ENCODE results near the gene PLCD1.
A peak's percentile ranks its signal among the peaks of the same experiment; 100 is the strongest.
"Not testable (repeated sequence)": the region's sequence is repeated elsewhere in the genome, so short reads cannot be mapped to it uniquely, and the experiment has no call there.

Gene PLCD1

GRCh38 chr3:38000242-38000916, 29.1 kb downstream of the PLCD1 start:
- no peak for DNase-seq (ENCODE audit: low read depth)

GRCh38 chr3:37999836-38000235, 29.6 kb downstream of the PLCD1 start:
- no peak for DNase-seq (ENCODE audit: low read depth)

DNA sequence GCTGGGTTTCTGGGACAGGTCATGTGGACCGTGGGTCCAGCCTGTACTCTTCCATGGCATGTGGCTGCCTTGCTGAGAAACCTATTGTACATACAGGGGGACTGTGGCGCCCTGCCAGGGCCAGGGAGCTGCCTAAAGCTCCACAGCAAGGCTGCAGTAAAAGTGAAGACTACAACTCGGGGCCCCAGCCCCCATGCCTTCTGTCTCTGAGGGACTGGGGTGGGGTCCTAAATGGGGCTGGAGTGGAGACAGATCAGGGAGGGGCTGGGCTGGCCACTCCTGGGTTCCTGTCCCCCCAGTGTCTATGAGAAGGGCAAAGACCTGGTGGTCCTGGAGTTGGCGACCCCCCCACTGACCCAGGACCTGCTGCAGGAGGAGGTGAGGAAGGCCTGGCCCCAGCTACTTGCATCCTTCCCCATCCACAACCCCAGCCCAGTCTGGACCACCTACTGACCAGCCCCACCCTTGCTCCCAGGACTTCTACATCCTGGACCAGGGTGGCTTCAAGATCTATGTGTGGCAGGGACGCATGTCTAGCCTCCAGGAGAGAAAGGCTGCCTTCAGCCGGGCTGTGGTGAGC, 31.6 kb downstream of the PLCD1 start:
- DNase-seq (ENCODE audit: low read depth), result no peak

DNA sequence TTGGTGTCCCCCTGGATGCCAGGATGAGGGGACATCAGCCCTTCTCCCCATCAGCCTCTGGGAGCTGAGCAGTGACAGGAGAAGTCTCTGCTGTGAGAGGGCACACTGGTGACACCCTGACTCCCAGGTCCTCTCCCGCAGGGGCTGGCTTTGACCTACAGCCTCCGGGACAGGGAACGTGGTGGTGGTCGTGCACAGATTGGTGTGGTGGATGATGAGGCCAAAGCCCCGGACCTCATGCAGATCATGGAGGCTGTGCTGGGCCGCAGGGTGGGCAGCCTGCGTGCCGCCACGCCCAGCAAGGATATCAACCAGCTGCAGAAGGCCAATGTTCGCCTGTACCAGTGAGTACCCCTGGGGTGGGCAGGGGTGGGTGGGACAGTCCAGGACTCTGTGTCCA, 32.1 kb downstream of the PLCD1 start:
- no peak for DNase-seq (ENCODE audit: low read depth)

DNA sequence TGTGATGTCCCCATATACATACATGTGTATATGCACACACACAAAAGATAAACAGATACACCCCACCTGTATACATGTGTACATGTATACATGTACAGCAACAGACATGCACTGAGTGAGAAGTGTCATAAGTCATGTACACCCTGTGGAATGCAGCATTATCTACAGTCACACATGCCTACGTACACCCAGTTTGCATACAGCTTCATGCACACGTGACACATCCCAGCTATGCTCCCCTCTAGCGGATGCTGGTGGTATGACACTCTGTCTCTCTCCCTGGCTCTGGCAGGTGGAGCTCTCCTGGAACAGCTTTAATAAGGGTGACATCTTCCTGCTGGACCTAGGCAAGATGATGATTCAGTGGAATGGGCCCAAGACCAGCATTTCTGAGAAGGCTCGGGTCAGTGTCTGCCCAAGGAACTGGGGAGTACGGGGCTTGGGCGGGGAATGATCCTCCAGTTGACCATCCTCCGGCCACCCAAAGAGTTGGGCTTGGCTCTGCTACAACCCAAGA, 32.6 kb downstream of the PLCD1 start:
- peak; percentile 77 for DNase-seq (ENCODE audit: low read depth)

DNA sequence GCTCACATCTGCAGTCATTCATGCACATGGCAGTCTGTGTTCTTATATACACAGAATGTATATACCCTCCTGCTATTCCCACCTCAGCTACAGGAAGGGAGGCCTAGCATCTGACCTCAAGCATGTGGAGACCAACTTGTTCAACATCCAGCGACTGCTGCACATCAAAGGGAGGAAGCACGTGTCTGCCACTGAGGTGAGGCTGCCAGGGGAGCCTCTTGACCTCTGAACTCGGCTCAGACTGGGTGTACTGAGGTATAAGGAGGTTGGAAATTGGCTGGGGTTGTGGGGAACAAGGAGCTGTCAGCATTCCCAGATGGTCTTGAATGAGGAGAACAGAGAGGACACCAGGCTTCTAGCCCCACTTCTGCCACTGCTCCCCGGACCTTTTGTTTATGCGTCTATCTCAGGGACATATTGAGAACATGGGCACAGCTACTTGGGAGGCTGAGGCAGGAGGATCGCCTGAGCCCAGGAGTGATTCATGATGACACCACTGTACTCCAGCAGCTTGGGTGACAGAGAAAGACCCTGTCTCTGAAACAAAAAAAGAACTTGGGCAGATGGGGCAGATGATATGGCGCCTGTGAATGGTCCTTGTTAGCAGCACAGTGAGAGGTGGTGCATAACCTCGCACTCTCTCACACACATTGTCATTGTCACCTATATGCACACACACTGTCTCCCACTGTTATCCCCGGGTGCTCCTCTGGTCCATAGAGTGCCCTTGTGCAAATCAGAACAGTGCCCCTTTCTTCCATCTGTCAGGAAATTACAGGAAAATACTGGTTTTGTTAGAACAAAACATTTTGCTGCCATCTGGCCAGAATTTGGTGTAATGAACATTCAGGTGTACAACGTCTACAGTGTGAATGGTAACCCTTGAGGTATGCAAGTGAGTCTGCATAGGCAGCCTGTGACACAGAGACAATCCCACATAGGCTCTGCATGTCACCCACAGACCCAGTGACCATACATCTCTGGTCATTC, 33.5 kb downstream of the PLCD1 start:
- DNase-seq (ENCODE audit: low read depth), result no peak

DNA sequence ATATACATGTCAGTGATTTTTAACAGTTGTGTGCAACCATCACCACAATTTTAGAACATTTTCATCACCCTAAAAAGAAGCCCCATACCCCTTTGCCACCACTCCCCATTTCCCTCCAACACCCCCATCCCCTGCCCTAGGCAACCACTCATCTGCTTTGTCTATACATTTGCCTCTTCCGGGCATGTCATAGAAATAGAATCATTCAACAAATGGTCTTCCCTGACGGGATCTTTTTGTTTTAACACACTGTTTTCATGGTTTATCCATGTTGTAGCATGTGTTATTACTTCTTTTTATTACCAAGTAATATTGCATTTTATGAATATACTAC, 34.8 kb downstream of the PLCD1 start:
- no peak for DNase-seq (ENCODE audit: low read depth)

DNA sequence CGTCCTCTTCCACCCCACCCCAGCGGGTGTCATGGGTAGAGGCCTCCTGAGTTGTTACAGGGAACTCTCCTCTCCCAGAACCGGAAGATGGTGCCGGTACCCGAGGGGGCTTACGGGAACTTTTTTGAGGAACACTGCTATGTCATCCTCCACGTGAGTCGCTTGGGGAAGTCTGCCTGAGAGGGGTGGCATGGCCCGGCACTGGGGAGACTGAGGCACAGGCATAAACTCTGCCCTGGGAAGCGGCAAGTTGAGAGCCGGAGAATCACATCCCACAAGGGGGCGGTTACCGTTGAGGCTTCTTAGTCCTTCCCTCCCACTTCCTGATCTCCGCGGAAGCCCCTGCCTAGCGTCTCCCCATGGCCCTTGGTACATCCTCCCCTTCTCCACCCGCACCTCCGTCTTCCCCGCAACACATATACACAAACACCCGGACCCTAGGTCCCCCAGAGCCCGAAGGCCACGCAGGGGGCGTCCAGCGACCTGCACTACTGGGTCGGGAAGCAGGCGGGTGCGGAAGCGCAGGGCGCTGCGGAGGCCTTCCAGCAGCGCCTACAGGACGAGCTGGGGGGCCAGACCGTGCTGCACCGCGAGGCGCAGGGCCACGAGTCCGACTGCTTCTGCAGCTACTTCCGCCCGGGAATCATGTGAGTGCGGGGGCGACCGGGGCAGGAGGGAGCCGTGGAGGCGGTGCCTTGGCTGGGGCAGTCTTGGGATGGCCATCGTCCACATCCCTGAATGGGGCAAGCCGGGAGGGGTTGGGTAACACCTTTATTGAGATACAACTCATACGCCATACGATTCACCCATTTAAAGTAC, 35.4 kb downstream of the PLCD1 start:
- peak; percentile 33 for DNase-seq (ENCODE audit: low read depth)

DNA sequence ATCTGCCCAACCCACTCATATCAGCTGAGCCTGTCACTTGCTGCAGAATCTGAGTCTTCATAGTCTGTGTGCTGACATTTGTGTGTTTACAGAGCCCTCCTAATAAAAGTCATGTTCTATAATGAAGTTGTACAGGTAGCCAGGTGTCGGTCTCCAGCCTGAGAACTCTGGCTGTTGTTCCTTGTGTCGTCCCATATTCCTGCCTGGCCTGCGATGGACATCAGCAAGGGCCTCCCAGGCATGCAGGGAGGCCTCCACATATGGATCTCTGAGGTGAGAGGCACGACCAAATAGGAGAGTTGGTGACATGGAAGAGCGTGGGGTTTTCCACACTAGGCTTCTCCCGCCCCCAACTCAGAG, 36.0 kb downstream of the PLCD1 start:
- DNase-seq (ENCODE audit: low read depth), result no peak

- no peak for DNase-seq (ENCODE audit: low read depth)
These were observed 36.4 kb downstream of the PLCD1 start for GRCh38 chr3:37993067-37993455.

- no peak for DNase-seq (ENCODE audit: low read depth)
These were observed 37.0 kb downstream of the PLCD1 start for GRCh38 chr3:37992271-37993066.

DNA sequence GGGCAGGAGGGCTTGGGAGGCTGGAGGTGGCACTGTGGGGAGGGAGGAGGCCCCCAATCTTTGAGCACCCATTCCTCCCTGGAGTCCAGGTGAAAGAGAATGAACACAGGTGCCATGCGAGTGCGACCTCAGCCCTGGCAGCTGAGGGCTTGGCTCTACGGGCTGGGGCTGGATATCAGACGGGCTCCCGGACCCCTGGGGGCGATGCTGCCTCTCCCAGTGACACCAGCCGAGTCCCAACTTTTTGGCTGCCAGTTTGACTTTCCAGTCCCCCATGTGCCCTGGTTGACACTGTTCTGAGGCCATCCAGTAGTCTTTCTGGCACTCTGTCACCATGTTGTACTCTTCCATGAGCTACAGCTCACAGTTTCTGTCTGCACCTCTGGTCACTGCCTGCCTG, 37.6 kb downstream of the PLCD1 start:
- no peak for DNase-seq (ENCODE audit: low read depth)

- DNase-seq (ENCODE audit: low read depth), result no peak
These were observed 38.3 kb downstream of the PLCD1 start for GRCh38 chr3:37991109-37991508.

GRCh38 chr3:37990527-37990926, 38.9 kb downstream of the PLCD1 start, which contains the start of gene VILL:
TSS of gene VILL (plus strand) at chr3:37990786. CDS start at chr3:37993673, 2,887 bp downstream.
- no peak for DNase-seq (ENCODE audit: low read depth)

DNA sequence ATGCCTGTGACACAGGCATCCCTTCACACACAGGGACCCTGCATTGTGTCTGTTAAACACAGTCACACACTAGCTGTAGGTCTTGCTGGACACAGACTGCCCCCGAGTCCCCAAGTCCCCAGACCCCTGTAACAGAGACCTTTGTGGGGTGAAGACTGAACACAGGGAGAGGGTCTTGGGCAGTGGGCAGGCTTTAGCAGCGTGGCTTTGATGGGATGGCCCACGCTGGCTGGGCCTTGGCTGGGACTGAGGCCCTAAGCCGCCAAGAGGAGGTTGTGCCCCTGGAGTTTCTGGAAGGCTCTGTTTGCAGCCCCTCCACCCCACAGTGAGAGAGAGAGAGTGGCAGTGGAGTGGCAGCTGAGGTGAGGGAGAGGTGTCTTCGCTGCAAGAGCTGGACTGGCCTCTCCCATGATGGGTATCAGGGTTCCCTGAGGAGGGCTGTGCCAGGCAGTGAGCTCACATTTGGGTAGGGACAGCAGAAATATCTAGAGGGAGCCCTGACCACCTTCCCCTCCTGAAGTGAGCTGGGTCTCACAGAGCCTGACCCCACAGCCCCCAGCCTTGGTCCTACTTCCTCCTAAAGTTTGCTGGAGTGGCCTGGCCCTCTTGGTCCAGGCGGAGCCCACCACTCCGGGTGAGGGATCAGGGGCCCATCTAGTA, 39.5 kb downstream of the PLCD1 start:
- DNase-seq (ENCODE audit: low read depth), result no peak

- DNase-seq (ENCODE audit: low read depth), result no peak
These were observed 40.4 kb downstream of the PLCD1 start for GRCh38 chr3:37988931-37989525.

DNA sequence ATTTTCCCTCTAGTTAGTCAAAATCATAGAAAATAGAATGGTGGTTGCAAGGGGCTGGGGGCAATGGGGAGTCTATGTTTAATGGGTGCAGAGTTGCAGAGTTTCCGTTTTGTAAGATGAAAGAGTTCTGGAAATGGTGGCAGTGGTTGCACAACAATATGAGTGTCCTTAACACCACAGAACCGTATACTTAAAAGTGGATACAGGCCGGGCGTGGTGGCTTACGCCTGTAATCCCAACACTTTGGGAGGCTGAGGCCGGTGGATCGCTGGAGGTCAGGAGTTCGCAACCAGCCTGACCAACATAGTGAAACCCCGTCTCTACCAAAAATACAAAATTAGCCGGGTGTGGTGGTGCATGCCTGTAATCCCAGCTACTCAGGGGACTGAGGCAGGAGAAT, 41.1 kb downstream of the PLCD1 start:
- not testable (repeated sequence) for DNase-seq (ENCODE audit: low read depth)

GRCh38 chr3:37987751-37988179, 41.7 kb downstream of the PLCD1 start:
- no peak for DNase-seq (ENCODE audit: low read depth)

DNA sequence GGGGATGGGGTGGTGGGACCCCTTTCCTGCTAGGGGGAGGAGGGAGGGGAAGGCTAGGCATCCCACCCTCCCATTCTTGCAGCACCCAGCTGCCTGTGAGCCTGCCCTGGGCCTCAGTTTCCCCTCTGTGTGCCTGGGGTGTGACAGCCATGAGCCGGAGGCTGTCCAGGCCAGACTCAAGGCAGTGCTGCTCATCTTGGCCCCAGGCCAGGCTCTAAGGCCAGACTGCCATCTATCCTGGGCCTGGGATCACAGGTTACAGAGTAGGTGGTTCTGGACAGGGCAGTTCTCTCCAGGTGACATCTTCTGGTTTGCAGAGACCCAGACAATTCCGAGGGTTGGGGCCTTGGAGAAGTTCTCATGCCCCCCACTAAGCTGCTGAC, 42.1 kb downstream of the PLCD1 start:
- no peak for DNase-seq (ENCODE audit: low read depth)
